GM18517 (cell line): ENCODE measurements around the gene TUBA1A.
"Not testable (repeated sequence)": the region's sequence is repeated elsewhere in the genome, so short reads cannot be mapped to it uniquely, and the experiment has no call there.

Source experiments
- ATAC-seq: cut with Tn5 transposase; IDR thresholded peaks from one replicate; pipeline ENCODE4 v1.9.1; 2021; ENCODE audit warnings: mild to moderate bottlenecking, moderate library complexity; ENCODE audit not compliant: unreplicated experiment

Gene TUBA1A

GRCh38 chr12:49160399-49160798 is 28.5 kb downstream of the TUBA1A start:
- no peak for ATAC-seq

GRCh38 chr12:49154221-49154620 is 34.7 kb downstream of the TUBA1A start:
- ATAC-seq = no peak

GRCh38 chr12:49147384-49147783 is 41.5 kb downstream of the TUBA1A start:
- no peak for ATAC-seq

GRCh38 chr12:49146406-49146805 is 42.5 kb downstream of the TUBA1A start:
- ATAC-seq = no peak

- ATAC-seq = no peak
Measured at GRCh38 chr12:49144384-49144783, 44.5 kb downstream of the TUBA1A start.

GRCh38 chr12:49138999-49139398 is 49.9 kb downstream of the TUBA1A start:
- no peak for ATAC-seq

GRCh38 chr12:49138587-49138986 is 50.3 kb downstream of the TUBA1A start:
- no peak for ATAC-seq

- no peak for ATAC-seq
Measured at GRCh38 chr12:49137476-49137875, 51.4 kb downstream of the TUBA1A start.

GRCh38 chr12:49136997-49137396 is 51.9 kb downstream of the TUBA1A start:
- not testable (repeated sequence) for ATAC-seq
